ENCODE measurements around the gene ADCY1. TPM values are rescaled to one million over a fixed set of nuclear protein-coding genes. Genes with fewer than 3 reads are reported as not detected.

ADCY1 gene
- total RNA-seq, 1 experiment from 2014 or later: not detected

- Histone ChIP-seq H3K27ac (no peak overlapping the region), H3K79me2 (ENCODE audit: low read depth) (no peaks in the 10 kb centered on the region), H4K20me1 (ENCODE audit: insufficient read depth) (no peaks in the 10 kb centered on the region), H3K9me3 (ENCODE audit: insufficient read depth, low read depth) (no peaks in the 10 kb centered on the region), H3K9me2 (ENCODE audit: insufficient read depth) (no peaks in the 10 kb centered on the region), H3K4me1 (replicated peaks; ENCODE audit: insufficient read depth) (no peaks in the 10 kb centered on the region), H3F3A (ENCODE audit: insufficient read depth, low read depth) (no peaks in the 10 kb centered on the region), H3K36me3 (ENCODE audit: low read depth) (no peaks in the 10 kb centered on the region), H3K4me3 (no peak overlapping the region), H3K4me2 (no peak overlapping the region), H2AFZ (no peak overlapping the region), H3K27me3 (ENCODE audit: insufficient read depth, low read depth) (peaks cover 65% of the 10 kb centered on the region)
- ChIA-PET POLR2A (ENCODE audit: unreplicated experiment) (no interaction called here), CTCF (no interaction called here)
- DNase-seq: no peak
- intact Hi-C loops (cut with micrococcal nuclease; ENCODE audit: unreplicated experiment): no loop called here
- BruUV-seq (replicated peaks): no TSS peak
- TF ChIP-seq EZH2 (IDR thresholded peaks at IDR 0.05; ENCODE audit: low read depth): no peak
- TF ChIP-seq, protein P1, sequence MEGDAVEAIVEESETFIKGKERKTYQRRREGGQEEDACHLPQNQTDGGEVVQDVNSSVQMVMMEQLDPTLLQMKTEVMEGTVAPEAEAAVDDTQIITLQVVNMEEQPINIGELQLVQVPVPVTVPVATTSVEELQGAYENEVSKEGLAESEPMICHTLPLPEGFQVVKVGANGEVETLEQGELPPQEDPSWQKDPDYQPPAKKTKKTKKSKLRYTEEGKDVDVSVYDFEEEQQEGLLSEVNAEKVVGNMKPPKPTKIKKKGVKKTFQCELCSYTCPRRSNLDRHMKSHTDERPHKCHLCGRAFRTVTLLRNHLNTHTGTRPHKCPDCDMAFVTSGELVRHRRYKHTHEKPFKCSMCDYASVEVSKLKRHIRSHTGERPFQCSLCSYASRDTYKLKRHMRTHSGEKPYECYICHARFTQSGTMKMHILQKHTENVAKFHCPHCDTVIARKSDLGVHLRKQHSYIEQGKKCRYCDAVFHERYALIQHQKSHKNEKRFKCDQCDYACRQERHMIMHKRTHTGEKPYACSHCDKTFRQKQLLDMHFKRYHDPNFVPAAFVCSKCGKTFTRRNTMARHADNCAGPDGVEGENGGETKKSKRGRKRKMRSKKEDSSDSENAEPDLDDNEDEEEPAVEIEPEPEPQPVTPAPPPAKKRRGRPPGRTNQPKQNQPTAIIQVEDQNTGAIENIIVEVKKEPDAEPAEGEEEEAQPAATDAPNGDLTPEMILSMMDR (conservative IDR thresholded peaks at IDR 0.05): no peak
Observed at GRCh38 chr7:45647967-45648670, 74.0 kb downstream of the ADCY1 start.

DNA sequence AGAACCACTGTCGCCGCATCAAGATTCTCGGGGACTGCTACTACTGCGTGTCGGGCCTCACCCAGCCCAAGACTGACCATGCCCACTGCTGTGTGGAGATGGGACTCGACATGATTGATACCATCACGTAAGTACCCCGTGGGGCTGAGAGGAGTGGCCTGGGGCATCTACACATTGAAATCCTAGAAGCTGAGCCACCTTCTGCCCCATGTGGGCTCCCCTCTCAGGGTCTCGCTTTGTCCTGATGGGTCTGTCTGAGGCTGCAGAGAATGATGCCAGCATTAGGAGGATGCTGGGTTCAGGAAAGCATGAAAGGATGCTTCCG lies 74.5 kb downstream of the ADCY1 start:
- POLR2A ChIA-PET (ENCODE audit: unreplicated experiment): no interaction called here
- no peaks in the 10 kb centered on the region for H3K4me1 ChIP-seq (replicated peaks; ENCODE audit: insufficient read depth)
- H3K4me2 ChIP-seq: no peak overlapping the region
- no TSS peak for BruUV-seq (replicated peaks)
- H3K9me2 ChIP-seq (ENCODE audit: insufficient read depth): no peaks in the 10 kb centered on the region
- H3K27me3 ChIP-seq (ENCODE audit: insufficient read depth, low read depth): peaks cover 67% of the 10 kb centered on the region
- H2AFZ ChIP-seq: no peak overlapping the region
- no peak overlapping the region for H3K4me3 ChIP-seq
- CTCF ChIA-PET: no interaction called here
- H3K79me2 ChIP-seq (ENCODE audit: low read depth): no peaks in the 10 kb centered on the region
- no peak for DNase-seq
- H3K9me3 ChIP-seq (ENCODE audit: insufficient read depth, low read depth): no peaks in the 10 kb centered on the region
- intact Hi-C loops (cut with micrococcal nuclease; ENCODE audit: unreplicated experiment): no loop called here
- H3K27ac ChIP-seq: no peak overlapping the region
- H3F3A ChIP-seq (ENCODE audit: insufficient read depth, low read depth): no peaks in the 10 kb centered on the region
- no peak for TF ChIP-seq EZH2 (IDR thresholded peaks at IDR 0.05; ENCODE audit: low read depth)
- TF ChIP-seq, protein P1 (conservative IDR thresholded peaks at IDR 0.05): no peak
- no peaks in the 10 kb centered on the region for H3K36me3 ChIP-seq (ENCODE audit: low read depth)
- H4K20me1 ChIP-seq (ENCODE audit: insufficient read depth): no peaks in the 10 kb centered on the region

DNA sequence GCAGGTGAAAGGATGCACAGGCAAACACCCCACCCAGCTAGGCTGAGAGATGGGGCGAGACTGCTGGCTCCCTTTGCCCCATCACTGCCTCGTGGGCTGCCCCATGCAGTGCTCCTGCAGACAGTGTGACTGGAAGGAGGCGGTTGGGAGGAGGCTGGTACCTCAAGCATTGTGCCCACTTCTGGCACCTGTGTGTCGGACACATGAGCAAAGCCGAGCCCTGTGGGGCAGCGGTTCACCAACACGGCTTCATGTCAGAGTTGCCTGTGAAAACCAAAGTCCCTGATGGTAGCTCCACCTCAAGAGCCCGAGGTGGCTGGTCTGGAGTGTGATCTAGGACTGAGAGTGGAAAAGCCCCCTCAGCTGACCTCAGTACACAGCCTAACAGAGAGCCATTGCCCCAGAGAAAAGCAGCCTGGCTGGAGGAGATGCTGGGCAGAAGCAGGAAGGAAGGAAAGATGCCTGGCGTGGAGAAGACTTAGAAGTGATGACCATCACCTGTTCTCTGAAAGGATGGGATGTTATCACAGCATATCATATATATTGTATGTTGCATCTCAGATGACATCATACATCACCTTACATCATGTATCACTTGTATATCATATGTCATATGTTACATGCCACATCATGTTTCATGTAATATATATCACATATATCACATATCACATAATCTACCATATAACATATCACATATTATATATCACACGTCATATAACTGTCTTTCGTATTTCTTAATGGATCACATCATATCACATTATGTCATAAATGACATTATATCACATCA lies 75.6 kb downstream of the ADCY1 start:
- Histone ChIP-seq H3K36me3 (ENCODE audit: low read depth) (no peaks in the 10 kb centered on the region), H3K27me3 (ENCODE audit: insufficient read depth, low read depth) (peaks cover 68% of the 10 kb centered on the region), H3K9me2 (ENCODE audit: insufficient read depth) (no peaks in the 10 kb centered on the region), H3F3A (ENCODE audit: insufficient read depth, low read depth) (no peaks in the 10 kb centered on the region), H2AFZ (no peak overlapping the region), H3K4me3 (no peak overlapping the region), H3K27ac (no peak overlapping the region), H3K79me2 (ENCODE audit: low read depth) (no peaks in the 10 kb centered on the region), H3K9me3 (ENCODE audit: insufficient read depth, low read depth) (no peaks in the 10 kb centered on the region), H3K4me1 (replicated peaks; ENCODE audit: insufficient read depth) (no peaks in the 10 kb centered on the region), H3K4me2 (no peak overlapping the region), H4K20me1 (ENCODE audit: insufficient read depth) (no peaks in the 10 kb centered on the region)
- ChIA-PET CTCF (interaction anchor here (0.5 kb wide), 1 partner anchor 39 kb away, joined by 3 read pairs; no protein-coding TSS in a partner anchor), POLR2A (ENCODE audit: unreplicated experiment) (interaction anchor here (0.7 kb wide), 1 partner anchor 423 kb away, joined by 4 read pairs; no protein-coding TSS in a partner anchor)
- BruUV-seq (replicated peaks): no TSS peak
- TF ChIP-seq EZH2 (IDR thresholded peaks at IDR 0.05; ENCODE audit: low read depth): no peak
- TF ChIP-seq, protein P1 (conservative IDR thresholded peaks at IDR 0.05): no peak
- no peak for DNase-seq
- intact Hi-C loops (cut with micrococcal nuclease; ENCODE audit: unreplicated experiment): no loop called here
